Hematopoietic multipotent progenitor cell treated with erythropoietin and hydrocortisone succinate and interleukin-3 and kit ligand, for 17 days (in vitro differentiated cells): ENCODE data around the gene BRIP1.

Experiments
- DNase-seq: peaks from one replicate; pipeline ENCODE4 v3.0.0-alpha.2; 2015; ENCODE audit warnings: low spot score

The BRIP1 gene

DNA sequence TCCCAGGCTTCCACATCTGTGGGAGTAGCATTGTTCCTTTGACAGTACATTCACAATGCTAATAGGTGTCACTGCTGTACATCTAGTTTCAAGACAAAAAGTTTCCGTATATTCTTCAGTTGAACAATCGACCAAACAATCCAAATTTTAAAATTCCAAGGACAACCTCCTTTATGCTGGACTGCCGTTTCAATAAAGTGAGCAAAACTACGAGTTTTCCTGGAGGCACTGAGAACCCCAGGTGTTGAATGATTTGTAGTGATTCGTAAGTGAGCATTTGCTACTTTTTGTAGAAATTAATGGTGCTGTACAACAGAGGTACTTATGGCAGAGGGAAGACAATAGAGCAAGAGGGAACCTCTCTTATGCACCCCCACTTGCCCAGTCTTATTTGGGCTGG lies 201.1 kb downstream of the BRIP1 start:
- DNase-seq = no peak

DNA sequence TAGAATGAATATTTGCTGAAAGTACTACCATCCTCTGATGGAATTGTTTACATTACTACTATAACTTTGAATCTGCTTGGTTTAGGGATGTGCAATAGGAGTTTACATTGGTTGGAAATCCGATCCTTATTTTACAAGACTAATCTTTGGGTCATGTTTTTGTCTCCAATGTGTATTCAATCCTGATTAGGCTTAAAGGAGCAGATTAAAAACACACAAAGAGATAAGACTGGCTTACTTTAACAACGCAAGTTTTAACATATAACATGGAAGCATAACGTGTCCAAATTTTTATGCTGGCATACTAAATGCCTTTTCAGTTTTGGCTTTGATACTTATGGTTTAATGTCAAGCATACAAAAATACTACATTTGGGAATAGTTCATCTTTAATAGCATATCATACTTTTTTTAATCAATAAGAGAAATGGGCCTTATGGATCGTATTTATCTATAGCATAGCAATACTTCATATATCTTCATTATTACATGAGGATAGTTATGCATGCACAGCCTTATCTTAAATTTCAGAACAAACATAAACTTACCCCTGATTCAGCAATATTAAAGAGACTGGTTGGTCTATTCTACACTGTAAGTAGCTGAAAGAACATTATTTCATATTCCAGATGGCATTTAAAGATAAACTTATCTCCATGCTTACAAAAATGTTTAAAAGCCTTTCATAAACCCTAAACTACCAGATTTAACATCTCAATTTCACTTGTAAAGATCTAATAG lies 202.4 kb downstream of the BRIP1 start:
- no peak for DNase-seq

DNA sequence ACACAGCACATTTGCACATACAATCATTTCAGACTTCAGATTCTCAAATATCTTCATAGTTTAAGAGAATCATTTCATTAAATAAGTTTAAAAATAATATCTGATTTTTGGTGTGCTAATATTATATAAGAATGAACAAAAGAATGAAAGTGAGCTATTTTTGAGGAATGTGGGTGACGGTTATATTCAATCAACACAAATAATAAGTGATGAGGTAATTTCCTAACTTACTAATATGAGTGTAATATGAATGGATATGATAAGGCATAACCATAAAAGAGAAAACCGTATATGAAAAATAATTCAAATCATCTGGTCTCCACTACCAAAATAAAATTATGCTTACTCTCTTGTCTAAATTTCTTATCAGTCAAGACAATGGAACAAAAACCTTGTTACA lies 203.9 kb downstream of the BRIP1 start:
- DNase-seq = no peak

DNA sequence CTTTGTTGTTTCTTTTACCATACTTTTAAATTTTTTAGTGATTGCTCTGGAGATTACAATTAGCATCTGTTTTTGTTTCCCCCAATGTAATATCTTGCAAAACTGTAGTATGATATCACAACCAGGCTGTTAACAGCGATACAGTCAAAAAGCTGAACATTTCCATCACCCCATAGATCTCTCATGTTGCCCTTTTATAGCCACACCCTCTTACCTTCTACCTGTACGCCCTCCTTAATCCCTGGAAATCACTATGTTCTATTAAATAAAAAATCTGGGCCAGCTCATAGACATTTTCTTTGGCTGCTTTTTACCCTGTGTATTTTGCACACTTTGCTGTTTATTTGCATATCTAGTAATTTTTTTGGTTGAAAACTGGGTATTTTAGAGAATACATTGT lies 205.1 kb downstream of the BRIP1 start:
- DNase-seq = no peak

DNA sequence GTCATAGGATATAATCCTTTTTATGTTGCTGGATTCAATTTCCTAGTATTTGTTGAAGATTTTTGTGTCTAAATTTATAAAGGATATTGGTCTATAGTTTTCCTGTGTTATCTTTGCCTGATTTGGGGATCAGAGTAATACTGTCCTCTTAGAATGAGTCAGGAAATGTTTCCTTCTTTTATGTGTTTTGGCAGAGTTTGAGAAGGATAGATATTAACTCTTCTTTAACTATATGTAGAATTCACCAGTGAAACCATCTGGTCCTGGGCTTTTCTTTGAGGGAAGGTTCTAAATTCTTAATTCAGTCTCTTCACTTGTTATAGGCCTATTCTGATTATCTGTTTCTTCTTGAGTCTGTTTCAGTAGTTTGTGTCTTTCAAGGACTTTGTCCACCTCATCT lies 206.0 kb downstream of the BRIP1 start:
- DNase-seq = no peak

DNA sequence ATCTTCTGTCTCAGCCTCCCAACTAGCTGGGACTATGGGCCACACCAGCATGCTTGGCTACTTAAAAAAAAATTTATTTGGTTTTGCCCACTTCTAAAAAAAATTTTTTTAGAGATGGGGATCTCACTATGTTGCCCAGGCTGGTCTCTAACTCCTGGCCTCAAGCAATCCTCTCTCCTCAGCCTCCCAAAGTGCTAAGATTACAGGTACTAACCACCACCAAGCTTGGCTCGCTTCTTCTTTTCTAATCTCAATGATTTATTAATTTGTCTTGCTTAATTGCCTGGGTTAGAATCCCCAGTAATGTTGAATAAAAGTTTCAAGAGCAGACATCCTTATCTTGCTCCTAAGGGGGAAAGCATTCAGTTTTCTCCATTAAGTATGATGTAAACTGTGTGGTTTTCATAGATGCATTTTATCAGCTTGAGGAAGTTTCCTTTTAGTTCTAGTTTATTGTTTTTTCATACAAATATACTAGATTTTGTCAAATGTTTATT lies 206.6 kb downstream of the BRIP1 start:
- DNase-seq = no peak

DNA sequence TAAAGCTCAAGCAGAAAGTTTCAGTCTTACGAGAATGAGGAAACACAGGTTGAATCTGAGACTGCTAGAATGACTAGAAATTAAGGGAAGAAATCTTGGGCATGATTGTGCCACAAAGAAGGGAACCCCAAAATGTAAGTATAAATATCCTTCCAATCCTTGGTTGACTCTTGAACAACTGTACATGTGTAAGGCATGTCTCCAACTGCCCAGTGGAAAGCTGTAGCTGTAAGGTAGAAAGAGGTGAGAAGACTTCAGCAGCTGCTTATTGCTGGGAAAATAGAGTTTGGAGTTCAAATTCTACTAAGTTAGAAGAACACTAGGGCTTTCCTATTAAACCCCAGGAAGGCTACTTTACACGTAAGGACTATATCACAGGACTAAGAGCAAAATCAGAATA lies 212.6 kb downstream of the BRIP1 start:
- no peak for DNase-seq

DNA sequence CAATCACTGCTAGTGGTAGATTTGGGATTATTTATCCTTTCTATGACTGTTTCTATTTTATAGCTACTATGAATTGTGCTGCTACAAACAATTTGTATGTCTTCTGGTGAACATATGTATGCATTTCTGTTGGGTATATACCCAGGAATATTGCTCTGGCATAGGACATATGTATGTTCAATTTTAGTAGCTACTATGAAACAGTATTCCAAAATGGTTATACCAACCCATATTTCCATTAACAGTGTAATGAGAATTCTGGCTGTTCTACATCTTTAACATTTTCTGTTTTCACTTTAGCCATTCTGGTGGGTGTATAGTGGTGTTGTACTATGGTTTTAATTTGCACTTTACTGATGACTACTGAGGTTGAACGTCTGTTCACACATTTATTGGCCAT lies 214.7 kb downstream of the BRIP1 start:
- DNase-seq = no peak

DNA sequence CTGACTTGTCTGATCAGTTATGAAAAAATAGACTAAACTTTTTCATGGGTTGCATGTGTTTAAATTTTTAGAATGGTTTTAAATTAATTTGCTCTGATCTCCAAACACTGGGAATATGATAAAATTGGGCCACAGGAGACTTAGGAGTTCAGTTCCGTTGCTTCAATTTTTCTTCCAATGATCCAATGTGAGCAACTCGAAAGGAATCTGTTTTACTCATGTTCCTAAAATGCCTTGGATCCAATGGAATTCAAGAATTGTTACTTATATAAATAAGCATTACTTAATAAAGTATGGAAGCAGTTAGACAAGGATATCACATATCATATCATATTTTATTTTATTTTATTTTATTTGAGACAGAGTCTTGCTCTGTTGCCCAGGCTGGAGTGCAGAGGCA lies 216.3 kb downstream of the BRIP1 start:
- DNase-seq = no peak

DNA sequence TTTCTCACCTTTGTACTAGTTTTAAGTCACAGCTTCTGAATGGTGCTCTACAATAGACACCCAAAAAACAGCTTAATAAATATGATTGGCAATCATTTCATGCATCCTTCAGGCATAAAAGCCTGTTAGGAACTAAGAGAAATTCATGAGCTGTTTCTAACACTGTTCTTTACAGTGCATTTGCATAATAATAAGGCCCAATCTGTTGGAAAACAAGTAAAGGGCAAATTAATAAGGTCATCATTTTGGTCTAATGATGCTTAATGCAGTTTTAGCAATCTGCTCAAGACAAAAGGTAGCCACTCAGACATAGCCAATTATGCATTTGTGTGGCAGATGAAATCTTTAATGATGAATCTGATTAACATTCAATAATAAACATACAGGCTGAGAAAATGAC lies 216.8 kb downstream of the BRIP1 start:
- DNase-seq = no peak

DNA sequence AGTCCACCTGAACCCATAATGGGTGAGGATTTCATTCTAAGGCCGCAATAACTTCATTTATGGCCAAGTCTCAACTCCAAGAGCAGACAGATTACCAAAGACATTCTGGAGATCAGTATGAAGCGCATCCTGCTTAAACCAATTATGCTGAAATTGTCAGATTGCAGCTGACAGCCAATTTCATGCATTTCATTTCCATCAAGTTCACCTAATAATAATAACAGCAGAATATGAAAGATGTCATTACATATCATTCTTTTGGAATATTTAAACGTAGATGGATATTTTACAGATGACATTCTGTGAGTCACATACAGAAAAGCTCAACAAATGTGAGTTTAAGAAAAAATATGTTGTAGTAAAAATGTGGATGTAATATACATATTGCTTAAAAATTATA lies 217.4 kb downstream of the BRIP1 start:
- no peak for DNase-seq

DNA sequence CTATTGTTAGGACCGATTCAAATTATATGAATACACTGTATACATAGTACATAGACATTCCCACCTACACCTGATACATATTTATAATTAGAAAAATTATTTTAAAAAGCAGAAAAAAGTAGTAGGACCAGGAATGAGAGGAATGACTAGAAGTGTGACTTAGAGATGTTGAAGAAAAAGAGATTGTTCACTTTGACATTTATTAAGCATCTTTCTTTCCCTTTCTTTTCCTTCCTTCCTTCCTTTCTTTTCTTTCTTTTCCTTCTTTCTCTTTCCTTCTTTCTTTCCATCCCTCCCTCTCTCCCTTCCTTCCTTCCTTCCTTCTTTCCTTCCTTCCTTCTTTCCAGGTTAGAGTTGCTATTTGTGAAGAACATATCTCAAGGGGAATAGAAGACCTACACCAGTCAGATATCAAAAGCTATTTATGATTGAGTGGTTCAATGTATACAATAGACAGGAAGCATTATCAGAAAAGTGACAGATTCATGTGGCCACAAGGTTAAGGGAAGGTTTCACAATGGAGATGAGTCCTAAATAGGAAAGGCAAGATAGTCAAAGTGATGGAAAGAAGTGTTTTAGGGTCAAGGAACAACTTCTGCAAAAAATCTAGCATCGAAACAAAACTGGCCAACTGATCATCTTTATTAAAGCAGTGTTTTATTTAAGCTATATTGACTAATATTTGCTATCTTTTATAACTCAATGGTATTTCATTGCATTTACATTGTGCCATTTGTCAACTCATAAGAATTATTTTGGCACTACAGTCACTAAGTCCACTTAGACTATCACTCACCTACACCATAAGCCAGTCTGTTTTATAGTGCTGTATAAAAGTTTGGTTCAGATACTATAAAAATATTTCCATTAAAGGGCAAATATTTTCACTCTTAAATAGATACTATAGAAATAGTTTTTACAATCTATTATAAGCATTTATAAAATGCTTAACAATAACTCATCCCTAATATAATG lies 218.2 kb downstream of the BRIP1 start:
- DNase-seq = no peak

DNA sequence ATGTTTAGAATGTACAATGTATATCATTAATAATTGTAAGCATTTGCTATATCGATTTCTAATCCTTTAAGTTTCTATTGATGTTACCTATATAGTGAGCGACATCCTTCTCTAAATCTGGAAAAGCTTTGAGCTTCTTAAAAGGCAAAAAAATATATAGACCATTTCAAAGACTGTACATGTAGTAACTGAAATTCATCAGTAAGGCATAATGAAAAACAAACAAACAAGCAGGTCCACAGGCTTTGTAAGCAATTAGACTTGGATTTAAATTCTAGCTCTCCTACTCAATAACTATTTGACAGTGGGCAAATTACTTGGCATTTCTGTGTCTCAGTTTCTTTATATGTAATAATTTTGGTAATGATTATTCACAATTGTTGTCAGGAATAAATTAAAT lies 220.6 kb downstream of the BRIP1 start:
- no peak for DNase-seq

DNA sequence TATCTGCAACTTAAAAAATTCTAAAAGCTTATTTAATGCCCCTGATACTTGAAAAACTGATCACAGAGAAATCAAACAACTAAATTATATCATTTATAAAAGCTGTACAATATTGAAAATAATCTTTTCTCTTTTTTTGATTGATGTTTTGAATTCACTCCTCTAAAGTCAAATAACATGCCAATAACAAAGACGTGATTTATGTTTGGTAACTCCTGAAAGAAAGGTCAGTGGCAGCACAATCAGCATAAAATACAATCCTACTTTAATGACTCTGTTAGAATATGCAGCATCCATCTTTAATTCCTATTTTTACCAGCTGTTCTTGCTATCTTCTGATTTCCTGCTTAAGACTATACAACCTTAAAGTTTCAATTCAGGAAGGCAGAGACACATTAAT lies 221.6 kb downstream of the BRIP1 start:
- DNase-seq = no peak

DNA sequence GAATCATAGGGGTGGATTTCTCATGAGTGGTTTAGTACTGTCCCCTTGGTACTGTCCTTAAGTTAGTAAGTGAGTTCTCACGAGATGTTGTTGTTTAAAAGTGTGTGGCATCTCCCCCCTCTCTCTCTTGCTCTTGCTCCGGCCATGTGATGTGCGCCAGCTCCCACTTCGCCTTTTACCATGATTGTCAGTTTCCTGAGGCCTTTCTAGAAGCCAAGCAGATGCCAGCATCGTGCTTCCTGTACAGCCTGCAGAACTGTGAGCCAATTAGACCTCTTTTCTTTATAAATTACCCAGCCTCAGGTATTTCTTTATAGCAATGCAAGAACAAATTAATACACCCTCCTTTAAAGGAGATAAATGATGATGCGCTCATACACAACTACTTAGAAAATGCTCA lies 222.2 kb downstream of the BRIP1 start:
- no peak for DNase-seq

DNA sequence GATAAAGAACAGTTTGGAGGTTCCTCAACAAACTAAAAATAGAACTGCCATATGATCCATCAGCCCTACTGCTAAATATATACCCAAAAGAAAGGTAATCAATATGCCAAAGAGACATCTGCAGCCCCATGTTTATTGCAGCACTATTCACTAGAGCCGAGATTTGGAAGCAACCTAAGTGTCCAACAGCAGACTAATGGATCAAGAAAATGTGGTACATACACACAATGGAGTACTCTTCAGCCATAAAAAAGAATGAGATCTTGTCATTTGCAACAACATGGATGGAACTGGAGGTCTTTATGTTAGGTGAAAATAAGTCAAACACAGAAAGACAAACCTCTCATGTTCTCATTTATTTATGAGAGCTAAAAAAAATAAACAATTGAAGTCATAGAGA lies 223.5 kb downstream of the BRIP1 start:
- no peak for DNase-seq

DNA sequence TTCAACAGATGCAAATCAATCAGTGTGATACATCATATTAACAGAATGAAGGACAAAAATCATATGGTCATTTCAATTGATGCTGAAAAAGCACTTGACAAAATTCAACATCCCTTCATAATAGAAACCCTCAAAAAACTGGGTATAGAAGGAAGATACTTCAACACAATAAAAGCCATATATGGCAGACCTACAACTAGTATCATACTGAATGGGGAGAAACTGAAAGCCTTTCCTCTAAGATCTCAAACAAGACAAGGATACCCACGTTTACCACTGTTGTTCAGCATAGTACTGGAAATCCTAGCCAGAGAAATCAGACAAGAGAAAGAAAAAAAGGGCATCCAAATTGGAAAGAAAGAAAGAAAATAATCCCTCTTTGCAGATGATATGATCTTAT lies 225.2 kb downstream of the BRIP1 start:
- no peak for DNase-seq

DNA sequence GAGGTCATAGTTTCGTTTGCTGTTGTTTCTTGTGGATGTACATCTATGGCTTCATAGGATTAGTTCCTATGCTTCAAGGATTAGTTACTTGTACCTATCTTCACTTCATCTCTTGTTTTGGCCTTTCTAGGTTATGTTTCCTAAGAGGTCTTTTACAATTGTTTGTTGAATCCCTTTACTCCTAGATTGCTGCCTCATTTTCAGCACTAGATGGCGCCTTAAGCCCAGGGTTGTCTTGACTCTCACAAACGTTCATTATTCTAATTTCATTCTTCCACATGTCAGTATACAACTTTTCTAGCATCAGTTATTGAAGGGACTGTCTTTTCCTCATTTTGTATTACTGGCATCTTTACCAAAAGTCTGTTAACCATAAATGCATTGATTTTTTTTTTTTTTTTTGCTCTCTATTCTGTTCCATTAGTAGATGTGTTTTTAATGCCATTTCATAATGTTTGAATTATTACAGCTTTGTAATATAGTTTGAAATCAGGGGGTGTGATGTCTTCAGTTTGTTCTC lies 227.4 kb downstream of the BRIP1 start:
- peak; percentile 64 for DNase-seq

DNA sequence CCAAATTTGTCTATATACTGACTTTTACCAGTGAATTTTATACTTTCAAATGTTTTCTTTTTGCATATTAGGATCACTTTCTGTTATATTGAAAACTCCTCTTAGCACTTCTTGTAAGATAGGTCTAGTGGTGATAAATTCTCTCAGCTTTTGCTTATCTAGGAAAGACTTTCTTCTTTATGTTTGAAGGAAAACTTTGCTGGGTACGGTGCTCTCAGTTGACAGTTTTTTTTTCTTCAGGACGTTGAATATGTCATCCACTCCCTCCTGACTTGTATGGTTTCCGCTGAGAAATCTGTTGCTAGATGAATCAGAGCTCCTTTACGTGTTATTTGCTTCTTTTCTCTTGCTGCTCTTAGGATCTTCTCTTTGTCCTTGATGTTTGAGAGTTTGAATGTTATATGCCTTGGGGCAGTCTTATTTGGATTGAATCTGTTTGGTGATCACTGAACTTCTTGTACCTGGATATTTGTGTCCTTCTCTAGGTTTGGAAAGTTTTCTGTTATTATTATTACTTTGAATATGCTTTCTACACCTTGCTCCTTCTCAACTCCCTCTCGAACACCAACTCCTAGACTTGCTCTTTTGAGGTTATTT lies 228.3 kb downstream of the BRIP1 start:
- DNase-seq = no peak

DNA sequence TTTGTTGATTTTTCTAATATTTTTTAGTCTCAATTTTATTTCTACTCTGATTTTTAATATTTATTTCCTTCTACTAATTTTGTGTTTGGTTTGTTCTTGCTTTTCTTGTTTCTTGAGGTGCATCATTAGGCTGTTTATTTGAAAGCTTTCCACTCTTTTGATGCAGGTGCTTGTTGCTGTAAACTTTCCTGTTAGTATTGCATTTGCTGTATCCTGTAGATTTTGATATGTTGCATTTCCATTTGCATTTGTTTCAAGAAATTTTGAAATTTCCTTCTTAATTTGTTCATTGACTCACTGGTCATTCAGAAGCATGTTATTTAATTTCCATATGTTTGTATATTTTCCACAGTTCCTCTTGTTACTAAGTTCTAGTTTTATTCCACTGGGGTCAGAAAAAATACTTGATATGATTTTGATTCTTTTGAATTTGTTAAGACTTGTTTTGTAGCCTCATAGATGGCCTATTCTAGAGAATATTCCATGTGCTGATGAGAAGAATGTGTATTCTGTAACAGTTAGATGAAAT lies 229.3 kb downstream of the BRIP1 start:
- DNase-seq = no peak

DNA sequence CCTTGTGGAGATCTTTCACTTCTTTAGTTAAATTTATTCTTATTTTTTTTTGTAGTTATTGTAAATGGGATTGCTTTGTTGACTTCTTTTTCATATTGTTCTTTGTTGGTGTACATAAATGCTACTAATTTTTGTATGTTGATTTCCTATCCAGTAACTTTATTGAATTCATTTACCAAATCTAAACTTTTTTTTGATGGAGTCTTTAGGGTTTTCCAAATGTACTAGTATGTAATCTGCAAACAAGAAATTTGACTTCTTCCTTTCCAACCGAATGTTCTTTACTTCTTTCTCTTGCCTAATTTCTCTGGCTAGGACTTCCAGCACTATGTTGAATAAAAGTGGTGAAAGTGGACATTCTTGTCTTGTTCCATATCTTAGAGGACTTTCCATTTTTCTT lies 230.5 kb downstream of the BRIP1 start:
- DNase-seq = no peak

DNA sequence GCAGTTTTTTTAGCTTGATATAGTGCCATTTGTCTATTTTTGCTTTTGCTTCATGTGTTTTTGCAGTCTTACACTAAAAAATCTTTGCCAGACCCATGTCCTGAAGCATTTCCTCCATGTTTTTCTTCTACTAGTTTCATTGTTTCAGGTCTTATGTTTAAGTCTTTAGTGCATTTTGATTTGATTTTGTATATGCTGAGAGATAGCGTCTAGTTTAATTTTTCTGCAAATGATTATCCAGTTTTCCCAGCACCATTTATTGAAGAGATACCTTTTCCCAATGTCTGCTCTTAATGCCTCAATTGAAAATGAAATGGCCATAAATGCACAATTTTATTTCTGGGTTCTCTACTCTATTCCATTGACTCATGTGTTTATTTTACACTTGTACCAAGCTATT lies 231.5 kb downstream of the BRIP1 start:
- DNase-seq = no peak
